B cell (primary cell): ENCODE measurements around the gene SSBP2. TPM values are rescaled to one million over a fixed set of nuclear protein-coding genes. Genes with fewer than 3 reads are reported as not detected.

ENCODE experiments used
- ATAC-seq: fragments of 200-7000 bp; cut with Tn5 transposase; one replicate; pipeline ENCODE4 v1.10.0; 2021; ENCODE audit warnings: low read depth, mild to moderate bottlenecking, moderate number of reproducible peaks, moderate library complexity
- CTCF ChIA-PET: fragments of 350-600 bp; sonication (Branson Sonifier 250); formaldehyde crosslinking; loops from one replicate; lab custom pipeline; 2021; ENCODE audit warnings: antibody characterized with exemption, inconsistent platforms; lab: Charles Lee
- POLR2A ChIA-PET: fragments of 350-600 bp; sonication (Branson Sonifier 250); formaldehyde crosslinking; loops from one replicate; lab custom pipeline; 2021; ENCODE audit warnings: antibody characterized with exemption; lab: Charles Lee
- DNase-seq: peaks from one replicate; pipeline ENCODE4 v3.0.0; 2013
- H2AFZ ChIP-seq: 2 replicates; pipeline ENCODE4 v1.6.1; 2012; ENCODE audit warnings: mild to moderate bottlenecking, low read depth, low read length; ENCODE audit not compliant: insufficient read depth, poor library complexity, severe bottlenecking
- H3K27ac ChIP-seq, 2 donors: 1 replicate in 1 of 2; 2 replicates in 1 of 2; pipeline ENCODE4 v1.5.1; 2012 to 2013; ENCODE audit warnings: low read length in 2 of 2, mild to moderate bottlenecking in 2 of 2, moderate library complexity in 1 of 2
- H3K27me3 ChIP-seq, 4 experiments: fragments of 200-600 bp in 1 of 4; sonication (generic) in 1 of 4; replicated peaks in 1 of 4; 1 replicate in 2 of 4; 2 replicates in 2 of 4; pipeline versions ENCODE4 v1.6.1 to v1.7.0; 2013 to 2016; ENCODE audit warnings: low read length in 3 of 4, mild to moderate bottlenecking in 2 of 4, mixed read lengths in 1 of 4, moderate library complexity in 1 of 4; ENCODE audit not compliant: insufficient read depth in 4 of 4, control insufficient read depth in 3 of 4; ENCODE audit errors: control extremely low read depth in 1 of 4
- H3K36me3 ChIP-seq, 2 experiments: replicated peaks in 1 of 2; 1 replicate in 1 of 2; 2 replicates in 1 of 2; pipeline versions ENCODE4 v1.6.1 to v1.7.1; 2013; ENCODE audit warnings: low read length in 1 of 2; ENCODE audit not compliant: insufficient read depth in 2 of 2, control insufficient read depth in 1 of 2; ENCODE audit errors: control extremely low read depth in 1 of 2, extremely low read depth in 1 of 2
- H3K4me1 ChIP-seq, 2 donors: fragments of 200-600 bp in 1 of 2; sonication (generic) in 1 of 2; 1 replicate in 1 of 2; 2 replicates in 1 of 2; pipeline versions ENCODE4 v1.5.1 to v1.6.1; 2013 to 2017; ENCODE audit warnings: low read length in 2 of 2; ENCODE audit not compliant: control insufficient read depth in 2 of 2, insufficient read depth in 2 of 2
- H3K4me2 ChIP-seq: replicated peaks from 2 replicates; pipeline ENCODE3; 2012; ENCODE audit warnings: mild to moderate bottlenecking, low read depth, low read length; ENCODE audit not compliant: poor library complexity, severe bottlenecking
- H3K4me3 ChIP-seq, 5 experiments: fragments of 200-600 bp in 1 of 5; sonication (generic) in 1 of 5; 1 replicate in 3 of 5; 2 replicates in 2 of 5; pipeline versions ENCODE4 v1.5.1 to v1.7.0; 2011 to 2016; ENCODE audit warnings: low read length in 4 of 5, mild to moderate bottlenecking in 4 of 5, low read depth in 2 of 5, control low read depth in 1 of 5, moderate library complexity in 1 of 5; ENCODE audit not compliant: insufficient read depth in 1 of 5; ENCODE audit errors: control extremely low read depth in 1 of 5, extremely low read depth in 1 of 5
- H3K79me2 ChIP-seq: fragments of 200-600 bp; sonication (generic); one replicate; pipeline ENCODE4 v1.6.0; 2016; ENCODE audit warnings: low read length; ENCODE audit not compliant: control insufficient read depth, insufficient read depth
- H3K9ac ChIP-seq: fragments of 200-600 bp; sonication (generic); 2 replicates; pipeline ENCODE4 v1.6.1; 2017; ENCODE audit warnings: mild to moderate bottlenecking, low read length, moderate library complexity
- H3K9me3 ChIP-seq, 3 donors: one replicate each; pipeline versions ENCODE4 v1.6.1 to v1.7.1; 2013; ENCODE audit warnings: low read length in 2 of 3; ENCODE audit not compliant: control insufficient read depth in 2 of 3, insufficient read depth in 1 of 3; ENCODE audit errors: control extremely low read depth in 1 of 3
- H4K20me1 ChIP-seq: 2 replicates; pipeline ENCODE4 v1.6.0; 2012; ENCODE audit warnings: mild to moderate bottlenecking, low read length; ENCODE audit not compliant: insufficient read depth, control insufficient read depth, poor library complexity, severe bottlenecking
- H3K27ac Mint-ChIP-seq: one replicate; pipeline ENCODE4 v1.8.0; 2021; ENCODE audit warnings: mixed read lengths
- H3K27me3 Mint-ChIP-seq: one replicate; pipeline ENCODE4 v1.8.0; 2021; ENCODE audit warnings: mixed read lengths
- H3K4me1 Mint-ChIP-seq: one replicate; pipeline ENCODE4 v1.8.0; 2021; ENCODE audit warnings: mixed read lengths
- H3K4me3 Mint-ChIP-seq: one replicate; pipeline ENCODE4 v1.8.0; 2021; ENCODE audit warnings: mixed read lengths
- H3K9me3 Mint-ChIP-seq: one replicate; pipeline ENCODE4 v1.8.0; 2022; ENCODE audit warnings: mixed read lengths; ENCODE audit not compliant: insufficient read depth
- EZH2 ChIP-seq: IDR thresholded peaks from 2 replicates; pipeline ENCODE4 v1.6.1; 2012; ENCODE audit warnings: borderline replicate concordance, low read depth, mild to moderate bottlenecking, moderate library complexity, low read length; ENCODE audit not compliant: insufficient read depth, poor library complexity, severe bottlenecking
- WGBS: methylation state at CpG from one replicate; pipeline ENCODE4 v1.1.5; 2013; ENCODE audit warnings: missing lambda C conversion rate; ENCODE audit not compliant: insufficient coverage; 5-methylcytosine and 5-hydroxymethylcytosine counted together
- intact Hi-C: fragments of 100-400 bp; cut with micrococcal nuclease; formaldehyde crosslinking; loops from one replicate; pipeline ENCODE4 v1.10.0; 2022
- polyA plus RNA-seq: library from polyadenylated mRNA; depleted of rRNA; stranded (reverse); fragments of >200 nt; gene quantifications from 2 replicates; pipeline ENCODE4 v1.2.3, GENCODE V29; 2012
- total RNA-seq, 2 donors: library from RNA; stranded (reverse); fragments of 120-200 nt in 1 of 2; gene quantifications; 1 replicate in 1 of 2; 2 replicates in 1 of 2; pipeline versions ENCODE4 v1.2.3 to v1.2.4, GENCODE V29; 2013 to 2022
- TF ChIP-seq, protein P1 (sequence below): fragments of 200-600 bp; IDR thresholded peaks from one replicate; pipeline ENCODE4 v1.8.0; 2022; ENCODE audit warnings: antibody characterized with exemption, mild to moderate bottlenecking

Gene SSBP2
- total and polyA plus RNA-seq, 2 donors (not counting 1 experiment from before 2014, with no cell fraction given): 40.9 to 49.6 TPM

DNA sequence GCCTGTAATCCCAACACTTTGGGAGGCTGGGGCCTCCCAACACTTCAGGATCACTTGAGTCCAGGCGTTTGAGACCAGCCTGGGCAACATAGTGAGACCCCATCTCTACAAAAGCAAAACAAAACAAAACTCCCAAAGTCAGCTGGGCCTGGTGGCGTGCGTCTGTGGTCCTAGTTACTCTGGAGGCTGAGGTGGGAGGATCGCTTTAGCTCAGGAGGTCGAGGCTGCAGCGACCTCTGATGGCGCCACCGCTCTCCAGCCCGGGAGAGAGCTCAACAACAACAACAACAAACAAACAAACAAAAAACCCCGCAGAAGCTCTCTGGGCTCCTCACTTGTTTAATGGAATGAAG is 357.5 kb downstream of the SSBP2 start:
- DNase-seq: no peak
- Histone ChIP-seq H3K4me3 (no peak overlapping the region), H3K79me2 (no peaks in the 10 kb centered on the region), H3K36me3 (no peaks in the 10 kb centered on the region), H3K27me3 (peaks cover 0 to 47% (median 24%) of the 10 kb centered on the region in 4 experiments), H2AFZ (no peak overlapping the region), H3K4me1 (peaks cover 6 to 9% of the 10 kb centered on the region in 2 donors), H3K4me2 (peak overlapping the region; percentile 54), H4K20me1 (no peaks in the 10 kb centered on the region), H3K27ac (no peak overlapping the region), H3K9ac (no peak overlapping the region), H3K9me3 (peaks cover 2 to 15% (median 3%) of the 10 kb centered on the region in 3 donors)
- Mint-ChIP-seq H3K27ac (no peak overlapping the region), H3K4me1 (no peaks in the 10 kb centered on the region), H3K9me3 (peaks cover 2% of the 10 kb centered on the region), H3K27me3 (peaks cover 57% of the 10 kb centered on the region), H3K4me3 (no peak overlapping the region)
- 39% methylated on average over 3 of the region's 10 CpGs for WGBS
- ATAC-seq: no peak
- intact Hi-C loops: no loop called here
- ChIA-PET CTCF (no interaction called here), POLR2A (no interaction called here)
- no peak for TF ChIP-seq EZH2
- TF ChIP-seq, protein P1, sequence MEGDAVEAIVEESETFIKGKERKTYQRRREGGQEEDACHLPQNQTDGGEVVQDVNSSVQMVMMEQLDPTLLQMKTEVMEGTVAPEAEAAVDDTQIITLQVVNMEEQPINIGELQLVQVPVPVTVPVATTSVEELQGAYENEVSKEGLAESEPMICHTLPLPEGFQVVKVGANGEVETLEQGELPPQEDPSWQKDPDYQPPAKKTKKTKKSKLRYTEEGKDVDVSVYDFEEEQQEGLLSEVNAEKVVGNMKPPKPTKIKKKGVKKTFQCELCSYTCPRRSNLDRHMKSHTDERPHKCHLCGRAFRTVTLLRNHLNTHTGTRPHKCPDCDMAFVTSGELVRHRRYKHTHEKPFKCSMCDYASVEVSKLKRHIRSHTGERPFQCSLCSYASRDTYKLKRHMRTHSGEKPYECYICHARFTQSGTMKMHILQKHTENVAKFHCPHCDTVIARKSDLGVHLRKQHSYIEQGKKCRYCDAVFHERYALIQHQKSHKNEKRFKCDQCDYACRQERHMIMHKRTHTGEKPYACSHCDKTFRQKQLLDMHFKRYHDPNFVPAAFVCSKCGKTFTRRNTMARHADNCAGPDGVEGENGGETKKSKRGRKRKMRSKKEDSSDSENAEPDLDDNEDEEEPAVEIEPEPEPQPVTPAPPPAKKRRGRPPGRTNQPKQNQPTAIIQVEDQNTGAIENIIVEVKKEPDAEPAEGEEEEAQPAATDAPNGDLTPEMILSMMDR: no peak

DNA sequence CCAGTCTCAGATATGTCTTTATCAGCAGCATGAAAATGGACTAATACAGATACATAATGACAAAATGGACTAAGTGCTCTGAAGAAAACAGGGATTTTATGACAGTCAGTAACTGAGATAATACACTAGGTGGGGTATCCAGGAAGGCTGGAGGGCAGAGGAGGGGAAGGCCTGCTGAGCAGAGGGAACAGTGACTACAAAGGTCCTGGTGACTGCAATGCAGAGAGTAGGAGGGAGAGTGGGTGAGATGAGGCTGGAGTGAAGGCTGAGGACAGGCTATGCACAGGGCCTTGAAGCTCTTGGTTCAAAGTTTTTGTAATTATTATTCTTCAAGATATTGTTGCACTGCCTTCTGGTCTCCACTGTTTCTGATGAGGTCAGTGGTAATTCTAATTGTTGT is 361.9 kb downstream of the SSBP2 start:
- Mint-ChIP-seq H3K27me3 (peaks cover 38% of the 10 kb centered on the region), H3K4me1 (no peaks in the 10 kb centered on the region), H3K27ac (no peak overlapping the region), H3K4me3 (no peak overlapping the region), H3K9me3 (no peaks in the 10 kb centered on the region)
- H3K36me3 ChIP-seq: no peaks in the 10 kb centered on the region
- intact Hi-C loops: no loop called here
- ChIA-PET POLR2A (no interaction called here), CTCF (no interaction called here)
- no peaks in the 10 kb centered on the region for H3K79me2 ChIP-seq
- H3K27me3 ChIP-seq: peaks cover 0 to 21% (median 11%) of the 10 kb centered on the region in 4 experiments
- H2AFZ ChIP-seq: no peak overlapping the region
- no peak overlapping the region for H3K4me2 ChIP-seq
- H3K4me3 ChIP-seq: no peak overlapping the region
- H3K9me3 ChIP-seq: peaks cover 0 to 6% (median 0%) of the 10 kb centered on the region in 3 donors
- H3K9ac ChIP-seq: no peak overlapping the region
- H3K27ac ChIP-seq: no peak overlapping the region
- ATAC-seq (no peak), DNase-seq (no peak)
- H4K20me1 ChIP-seq: no peaks in the 10 kb centered on the region
- peaks cover 3 to 6% of the 10 kb centered on the region in 2 donors for H3K4me1 ChIP-seq
- TF ChIP-seq, protein P1: no peak
- no peak for TF ChIP-seq EZH2
